ENCODE data around the gene CACNA2D3.

Gene CACNA2D3

GRCh38 chr3:54322354-54322753 lies 200.0 kb downstream of the CACNA2D3 start:
- TF ChIP-seq REST (IDR thresholded peaks at IDR 0.05; ENCODE audit: insufficient read depth in 1 of 2, low read depth in 2 of 2, low read length in 2 of 2) (no peak), TAF1 (IDR thresholded peaks at IDR 0.05; ENCODE audit: borderline replicate concordance, insufficient read depth, low read length) (no peak), POLR2AphosphoS5 (IDR thresholded peaks at IDR 0.05; ENCODE audit: low read depth, low read length) (no peak), SIN3A (IDR thresholded peaks at IDR 0.05; ENCODE audit: borderline replicate concordance, insufficient read depth, low read length) (no peak), FOXP2 (optimal IDR thresholded peaks at IDR 0.05; ENCODE audit: borderline replicate concordance, extremely low read depth, extremely low read length, insufficient read depth) (no peak)

DNA sequence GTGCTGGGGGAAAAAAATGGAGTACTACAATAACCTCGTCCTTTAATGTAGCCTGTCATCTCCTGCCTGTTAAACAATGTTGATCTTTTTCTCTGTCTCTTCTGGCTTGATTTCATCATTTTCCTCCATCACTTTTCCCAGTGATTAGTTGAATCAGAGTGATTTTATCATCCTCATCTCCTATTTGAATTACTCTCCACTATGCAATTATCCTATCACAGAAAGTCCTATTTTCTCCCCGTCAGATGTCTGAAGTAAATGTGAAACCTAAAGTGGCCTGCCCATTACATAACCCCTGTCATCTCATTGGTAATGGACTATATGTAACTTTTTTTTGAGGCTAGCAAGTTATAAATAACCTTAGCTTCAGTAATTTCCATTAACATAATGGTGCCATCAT lies 201.8 kb downstream of the CACNA2D3 start:
- TF ChIP-seq TAF1 (IDR thresholded peaks at IDR 0.05; ENCODE audit: borderline replicate concordance, insufficient read depth, low read length) (no peak), SIN3A (IDR thresholded peaks at IDR 0.05; ENCODE audit: borderline replicate concordance, insufficient read depth, low read length) (no peak), REST (IDR thresholded peaks at IDR 0.05; ENCODE audit: insufficient read depth in 1 of 2, low read depth in 2 of 2, low read length in 2 of 2) (no peak), POLR2AphosphoS5 (IDR thresholded peaks at IDR 0.05; ENCODE audit: low read depth, low read length) (no peak), FOXP2 (optimal IDR thresholded peaks at IDR 0.05; ENCODE audit: borderline replicate concordance, extremely low read depth, extremely low read length, insufficient read depth) (no peak)

- TF ChIP-seq TAF1 (IDR thresholded peaks at IDR 0.05; ENCODE audit: borderline replicate concordance, insufficient read depth, low read length) (no peak), REST (IDR thresholded peaks at IDR 0.05; ENCODE audit: insufficient read depth in 1 of 2, low read depth in 2 of 2, low read length in 2 of 2) (no peak), POLR2AphosphoS5 (IDR thresholded peaks at IDR 0.05; ENCODE audit: low read depth, low read length) (no peak), FOXP2 (optimal IDR thresholded peaks at IDR 0.05; ENCODE audit: borderline replicate concordance, extremely low read depth, extremely low read length, insufficient read depth) (no peak), SIN3A (IDR thresholded peaks at IDR 0.05; ENCODE audit: borderline replicate concordance, insufficient read depth, low read length) (no peak)
Measured at GRCh38 chr3:54326951-54327350, 204.6 kb downstream of the CACNA2D3 start.

- TF ChIP-seq REST (IDR thresholded peaks at IDR 0.05; ENCODE audit: insufficient read depth in 1 of 2, low read depth in 2 of 2, low read length in 2 of 2) (no peak), FOXP2 (optimal IDR thresholded peaks at IDR 0.05; ENCODE audit: borderline replicate concordance, extremely low read depth, extremely low read length, insufficient read depth) (no peak), SIN3A (IDR thresholded peaks at IDR 0.05; ENCODE audit: borderline replicate concordance, insufficient read depth, low read length) (no peak), TAF1 (IDR thresholded peaks at IDR 0.05; ENCODE audit: borderline replicate concordance, insufficient read depth, low read length) (no peak), POLR2AphosphoS5 (IDR thresholded peaks at IDR 0.05; ENCODE audit: low read depth, low read length) (no peak)
Measured at GRCh38 chr3:54331341-54331740, 209.0 kb downstream of the CACNA2D3 start.

- TF ChIP-seq FOXP2 (optimal IDR thresholded peaks at IDR 0.05; ENCODE audit: borderline replicate concordance, extremely low read depth, extremely low read length, insufficient read depth) = no peak
Measured at GRCh38 chr3:54337846-54338245, 215.5 kb downstream of the CACNA2D3 start.
